A673 (cell line): ENCODE results near the gene RCAN3. TPM values are rescaled to one million over a fixed set of nuclear protein-coding genes. Genes with fewer than 3 reads are reported as not detected.
A peak's percentile ranks its signal among the peaks of the same experiment; 100 is the strongest.

Source experiments
- Bru-seq: library from RNA; stranded (reverse); fragments of 400-500 nt; gene quantifications from one replicate; lab custom pipeline; 2021; lab: Mats Ljungman, UMichigan
- BruChase-seq, 2 experiments: library from RNA; stranded (reverse); fragments of 400-500 nt; gene quantifications; one replicate each; lab custom pipeline; 2021; lab: Mats Ljungman, UMichigan
- BruUV-seq: library from RNA; stranded (reverse); fragments of 400-500 nt; replicated peaks from 2 replicates; lab custom pipeline; 2021; lab: Mats Ljungman, UMichigan
- CTCF ChIA-PET: fragments of 300-600 bp; sonication (Branson Sonifier 250); formaldehyde crosslinking; loops from one replicate; lab custom pipeline; 2022; ENCODE audit warnings: antibody characterized with exemption; lab: Charles Lee
- POLR2A ChIA-PET: fragments of 300-600 bp; sonication (Branson Sonifier 250); formaldehyde crosslinking; loops from one replicate; lab custom pipeline; 2022; ENCODE audit warnings: antibody characterized with exemption; ENCODE audit not compliant: low non-redundant PET; lab: Charles Lee
- DNase-seq: peaks from one replicate; pipeline ENCODE4 v3.0.0-alpha.2; 2015; ENCODE audit warnings: low spot score
- H3K27ac ChIP-seq: fragments of 200-600 bp; sonication (generic); 2 replicates; pipeline ENCODE4 v1.5.1; 2016; ENCODE audit warnings: mixed run types, low read depth, mild to moderate bottlenecking, mixed read lengths, antibody characterized with exemption, low read length; ENCODE audit not compliant: poor library complexity, severe bottlenecking
- H3K27me3 ChIP-seq: fragments of 200-600 bp; sonication (generic); replicated peaks from 2 replicates; pipeline ENCODE4 v1.6.1; 2017; ENCODE audit warnings: mixed run types, low read depth, mild to moderate bottlenecking, mixed read lengths, antibody characterized with exemption, low read length; ENCODE audit not compliant: insufficient read depth, poor library complexity
- H3K36me3 ChIP-seq: fragments of 200-600 bp; sonication (generic); 2 replicates; pipeline ENCODE4 v1.6.1; 2016; ENCODE audit warnings: mixed run types, mild to moderate bottlenecking, mixed read lengths, antibody characterized with exemption, low read length; ENCODE audit not compliant: insufficient read depth, poor library complexity, severe bottlenecking
- H3K4me1 ChIP-seq: fragments of 200-600 bp; sonication (generic); 2 replicates; pipeline ENCODE4 v1.6.1; 2017; ENCODE audit warnings: mixed run types, mild to moderate bottlenecking, mixed read lengths, antibody characterized with exemption, low read length; ENCODE audit not compliant: insufficient read depth, poor library complexity, severe bottlenecking
- H3K4me3 ChIP-seq: fragments of 200-600 bp; sonication (generic); 2 replicates; pipeline ENCODE4 v1.5.1; 2016; ENCODE audit warnings: low read depth, mixed run types, mild to moderate bottlenecking, mixed read lengths, low read length; ENCODE audit not compliant: poor library complexity, severe bottlenecking
- H3K9me3 ChIP-seq: fragments of 200-600 bp; sonication (generic); 2 replicates; pipeline ENCODE4 v1.6.1; 2016; ENCODE audit warnings: mixed run types, low read depth, mild to moderate bottlenecking, mixed read lengths, antibody characterized with exemption, low read length; ENCODE audit not compliant: poor library complexity, severe bottlenecking
- CTCF ChIP-seq: fragments of 300-800, 200-600 bp; sonication (generic); conservative IDR thresholded peaks from 2 replicates; pipeline ENCODE4 v1.5.1; 2017; ENCODE audit warnings: low read depth, mild to moderate bottlenecking, antibody characterized with exemption, low read length, moderate library complexity, mixed read lengths
- EZH2 ChIP-seq: fragments of 200-600 bp; sonication (generic); IDR thresholded peaks from 2 replicates; pipeline ENCODE4 v1.6.1; 2017; ENCODE audit warnings: borderline replicate concordance, low read depth, mild to moderate bottlenecking, mixed read lengths, antibody characterized with exemption, low read length; ENCODE audit not compliant: poor library complexity, severe bottlenecking
- intact Hi-C: fragments of 100-400 bp; cut with micrococcal nuclease; formaldehyde crosslinking; loops from one replicate; pipeline ENCODE4 v1.10.0; 2022; ENCODE audit not compliant: unreplicated experiment
- long read RNA-seq: library from polyadenylated mRNA; stranded (forward); transcript quantifications from one replicate; pipeline ENCODE4 v2.0.0, GENCODE V29; 2022
- total RNA-seq: library from RNA; stranded (reverse); gene quantifications from 2 replicates; pipeline ENCODE4 v1.2.3, GENCODE V29; 2021

RCAN3 gene
- total RNA-seq (7.4 and 9.1 TPM in 2 replicates), Bru-seq, nascent RNA (percentile 46 among the genes with signal in this experiment), BruChase-seq, experiment 1, labeled RNA remaining after a 2-hour chase (percentile 49 among the genes with signal in this experiment), BruChase-seq, experiment 2, labeled RNA remaining after a 6-hour chase (percentile 68 among the genes with signal in this experiment)
- long read RNA-seq, full-length matches to known transcripts, result 12 of 19 reads
- long read RNA-seq, partial matches to known transcripts, result 0 of 19 reads
- long read RNA-seq, other reads (novel, unspliced or antisense), result 7 of 19 reads

DNA sequence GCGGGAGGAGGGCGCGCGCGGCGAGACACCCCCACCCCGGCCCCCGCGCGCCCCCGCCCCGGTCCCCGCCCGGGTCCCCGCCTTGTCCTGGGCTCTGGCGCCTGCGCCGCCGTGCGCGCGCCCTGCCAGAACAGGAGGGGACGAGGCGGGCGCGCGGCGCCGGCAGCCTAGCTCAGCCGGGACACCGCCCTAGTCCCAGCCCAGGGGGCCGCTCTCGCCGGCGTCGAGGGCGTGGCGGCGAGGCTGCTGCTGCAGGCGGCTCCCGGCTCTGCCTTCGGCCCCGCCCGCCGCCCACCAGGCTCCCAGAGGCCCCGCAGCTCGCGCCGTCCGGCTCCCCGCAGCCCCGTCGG lies at the start of gene RCAN3:
Gene RCAN3, plus strand, starts transcription at position 128 of the 350 bp plus-strand sequence. CDS start 11,537 bp downstream, outside the sequence.
- no peak for TF ChIP-seq EZH2
- TF ChIP-seq CTCF, result no peak
- Histone ChIP-seq H3K9me3 (no peaks in the 10 kb centered on the region), H3K27ac (peak within 1 kb of the TSS; percentile 52), H3K4me3 (peak within 1 kb of the TSS; percentile 64), H3K36me3 (no peaks in the 10 kb centered on the region), H3K4me1 (no peaks in the 10 kb centered on the region), H3K27me3 (no peaks in the 10 kb centered on the region)
- peak; percentile 95 for DNase-seq
- intact Hi-C loops, result loop anchor here (1.0 kb wide), 1 partner anchor 87 kb away; the partner anchor contains the start of gene NIPAL3
- POLR2A ChIA-PET, result no interaction called here
- BruUV-seq, result no TSS peak
- CTCF ChIA-PET, result interaction anchor here (1.5 kb wide), 1 partner anchor 87 kb away, joined by 4 read pairs; the partner anchor contains the start of gene NIPAL3

- no TSS peak for BruUV-seq
- POLR2A ChIA-PET, result interaction anchor here (0.5 to 0.6 kb wide), 2 partner anchors 20 to 553 kb away, joined by 4 to 12 read pairs; no protein-coding TSS in a partner anchor
- Histone ChIP-seq H3K27me3 (no peaks in the 10 kb centered on the region), H3K9me3 (no peaks in the 10 kb centered on the region), H3K27ac (no peak overlapping the region), H3K4me1 (no peaks in the 10 kb centered on the region), H3K4me3 (no peak overlapping the region), H3K36me3 (no peaks in the 10 kb centered on the region)
- intact Hi-C loops, result no loop called here
- TF ChIP-seq CTCF (no peak), EZH2 (no peak)
- CTCF ChIA-PET, result no interaction called here
- no peak for DNase-seq
Measured at GRCh38 chr1:24452922-24453485, 49.6 kb upstream of the RCAN3 start.

- DNase-seq, result no peak
- intact Hi-C loops, result no loop called here
- H3K27me3 ChIP-seq, result no peaks in the 10 kb centered on the region
- POLR2A ChIA-PET, result no interaction called here
- no peak for TF ChIP-seq EZH2
- no peak for TF ChIP-seq CTCF
- H3K4me3 ChIP-seq, result no peak overlapping the region
- BruUV-seq, result no TSS peak
- CTCF ChIA-PET, result interaction anchor here (0.6 kb wide), 1 partner anchor 86 kb away, joined by 6 read pairs; no protein-coding TSS in a partner anchor
- H3K27ac ChIP-seq, result no peak overlapping the region
- no peaks in the 10 kb centered on the region for H3K36me3 ChIP-seq
- no peaks in the 10 kb centered on the region for H3K9me3 ChIP-seq
- H3K4me1 ChIP-seq, result no peaks in the 10 kb centered on the region
Measured at GRCh38 chr1:24454673-24455072, 48.0 kb upstream of the RCAN3 start.
